ENCODE measurements around the gene CENPM. TPM values are rescaled to one million over a fixed set of nuclear protein-coding genes. Genes with fewer than 3 reads are reported as not detected.

Gene CENPM
- total and polyA plus RNA-seq, 2 donors (not counting 1 experiment from before 2014, with no cell fraction given) = 5.9 to 11.6 TPM

DNA sequence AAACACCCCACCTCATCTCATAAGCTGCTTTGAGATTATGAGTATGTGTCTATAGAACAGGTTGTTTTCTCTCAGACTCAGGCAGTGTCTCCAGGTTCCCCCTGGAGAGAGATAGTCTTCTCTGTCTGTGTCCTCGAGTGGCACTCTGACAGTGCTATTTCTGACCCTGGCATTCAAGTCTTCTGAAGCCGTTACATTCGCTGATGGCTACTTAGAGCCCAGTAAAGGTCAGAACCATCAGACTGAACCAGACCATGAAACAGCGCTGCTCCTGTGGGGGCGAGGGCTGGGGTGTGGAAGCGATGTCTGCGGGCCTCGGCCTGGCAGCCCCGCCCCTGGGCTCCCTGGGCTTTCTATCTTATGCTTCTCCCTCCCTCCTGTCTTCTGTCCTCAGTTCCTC lies 55.5 kb downstream of the CENPM start:
- Histone ChIP-seq H3K27ac (ENCODE audit: insufficient read depth, low read length) (no peak overlapping the region), H3K9me3 (ENCODE audit: control insufficient read depth, insufficient read depth, low read depth, low read length) (no peaks in the 10 kb centered on the region), H3K36me3 (ENCODE audit: control insufficient read depth, insufficient read depth, low read length) (peaks cover 23% of the 10 kb centered on the region), H3K27me3 (ENCODE audit: control insufficient read depth, insufficient read depth, low read length) (no peaks in the 10 kb centered on the region), H4K20me1 (ENCODE audit: control insufficient read depth, extremely low read depth, insufficient read depth, low read length) (no peaks in the 10 kb centered on the region), H3K4me1 (ENCODE audit: control insufficient read depth, extremely low read depth, insufficient read depth, low read length) (no peaks in the 10 kb centered on the region), H3K9ac (ENCODE audit: insufficient read depth, low read length) (no peak overlapping the region), H2AFZ (ENCODE audit: low read length) (no peak overlapping the region), H3K4me2 (ENCODE audit: extremely low read depth, insufficient read depth, low read length) (no peak overlapping the region), H3K79me2 (ENCODE audit: control insufficient read depth, insufficient read depth, low read length) (no peaks in the 10 kb centered on the region), H3K4me3 (replicated peaks in 1 of 4; ENCODE audit: control extremely low read depth in 1 of 4, insufficient read depth in 1 of 4, low read depth in 3 of 4, low read length in 4 of 4) (no peak overlapping the region)
- TF ChIP-seq, protein P1, sequence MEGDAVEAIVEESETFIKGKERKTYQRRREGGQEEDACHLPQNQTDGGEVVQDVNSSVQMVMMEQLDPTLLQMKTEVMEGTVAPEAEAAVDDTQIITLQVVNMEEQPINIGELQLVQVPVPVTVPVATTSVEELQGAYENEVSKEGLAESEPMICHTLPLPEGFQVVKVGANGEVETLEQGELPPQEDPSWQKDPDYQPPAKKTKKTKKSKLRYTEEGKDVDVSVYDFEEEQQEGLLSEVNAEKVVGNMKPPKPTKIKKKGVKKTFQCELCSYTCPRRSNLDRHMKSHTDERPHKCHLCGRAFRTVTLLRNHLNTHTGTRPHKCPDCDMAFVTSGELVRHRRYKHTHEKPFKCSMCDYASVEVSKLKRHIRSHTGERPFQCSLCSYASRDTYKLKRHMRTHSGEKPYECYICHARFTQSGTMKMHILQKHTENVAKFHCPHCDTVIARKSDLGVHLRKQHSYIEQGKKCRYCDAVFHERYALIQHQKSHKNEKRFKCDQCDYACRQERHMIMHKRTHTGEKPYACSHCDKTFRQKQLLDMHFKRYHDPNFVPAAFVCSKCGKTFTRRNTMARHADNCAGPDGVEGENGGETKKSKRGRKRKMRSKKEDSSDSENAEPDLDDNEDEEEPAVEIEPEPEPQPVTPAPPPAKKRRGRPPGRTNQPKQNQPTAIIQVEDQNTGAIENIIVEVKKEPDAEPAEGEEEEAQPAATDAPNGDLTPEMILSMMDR (conservative IDR thresholded peaks at IDR 0.05 in 1 of 2, IDR thresholded peaks at IDR 0.05 in 1 of 2; ENCODE audit: low read depth in 1 of 2, low read length in 2 of 2) = no peak
- TF ChIP-seq EZH2 (IDR thresholded peaks at IDR 0.05; ENCODE audit: low read length, missing control alignments) = no peak
- no peak for DNase-seq (ENCODE audit: low read depth in 2 of 2)

Other genes starting within 250 kb of the CENPM start
- 0.26 and 0.33 TPM in 2 replicates for gene MEI1, start 247.6 kb downstream of the CENPM start, total RNA-seq
- gene MEI1, start 247.6 kb downstream of the CENPM start, polyA plus RNA-seq = 0.75 and 4.3 TPM in 2 replicates
- 9.2 and 13.7 TPM in 2 replicates for gene CCDC134, start 146.5 kb downstream of the CENPM start, total RNA-seq
- gene CCDC134, start 146.5 kb downstream of the CENPM start, polyA plus RNA-seq = 3.0 and 5.0 TPM in 2 replicates
- 60.9 and 103 TPM in 2 replicates for gene SREBF2, start 114.0 kb downstream of the CENPM start, total RNA-seq
- gene SREBF2, start 114.0 kb downstream of the CENPM start, polyA plus RNA-seq = 45.5 and 51.7 TPM in 2 replicates
- not detected in 2 replicates for gene SHISA8, start 32.1 kb downstream of the CENPM start, total RNA-seq
- not detected in 2 replicates for gene SHISA8, start 32.1 kb downstream of the CENPM start, polyA plus RNA-seq
- gene TNFRSF13C, start 20.3 kb downstream of the CENPM start, total RNA-seq = under 0.01 TPM in 2 replicates
- 0.03 and 0.15 TPM in 2 replicates for gene TNFRSF13C, start 20.3 kb downstream of the CENPM start, polyA plus RNA-seq
- 0.26 and 0.33 TPM in 2 replicates for gene SEPTIN3, start 22.3 kb upstream of the CENPM start, total RNA-seq
- gene SEPTIN3, start 22.3 kb upstream of the CENPM start, polyA plus RNA-seq = 0.05 and 0.24 TPM in 2 replicates
- gene WBP2NL, start 51.6 kb upstream of the CENPM start, total RNA-seq = 1.3 and 1.8 TPM in 2 replicates
- gene WBP2NL, start 51.6 kb upstream of the CENPM start, polyA plus RNA-seq = 0.05 and 0.10 TPM in 2 replicates
- gene NAGA, start 123.7 kb upstream of the CENPM start, total RNA-seq = 26.7 and 43.4 TPM in 2 replicates
- gene NAGA, start 123.7 kb upstream of the CENPM start, polyA plus RNA-seq = 24.5 and 36.5 TPM in 2 replicates
- 20.0 and 24.9 TPM in 2 replicates for gene PHETA2, start 127.1 kb upstream of the CENPM start, total RNA-seq
- 9.6 and 19.2 TPM in 2 replicates for gene PHETA2, start 127.1 kb upstream of the CENPM start, polyA plus RNA-seq
- 4.9 and 9.1 TPM in 2 replicates for gene SMDT1, start 132.5 kb upstream of the CENPM start, total RNA-seq
- 31.8 and 39.5 TPM in 2 replicates for gene SMDT1, start 132.5 kb upstream of the CENPM start, polyA plus RNA-seq
- gene NDUFA6, start 143.6 kb upstream of the CENPM start, total RNA-seq = 55.2 and 68.5 TPM in 2 replicates
- gene NDUFA6, start 143.6 kb upstream of the CENPM start, polyA plus RNA-seq = 87.8 and 100 TPM in 2 replicates
- 0.26 and 0.33 TPM in 2 replicates for gene CYP2D6, start 183.7 kb upstream of the CENPM start, total RNA-seq
- 0.06 and 0.09 TPM in 2 replicates for gene CYP2D6, start 183.7 kb upstream of the CENPM start, polyA plus RNA-seq